ENCODE results near the gene SIRPA. TPM values are rescaled to one million over a fixed set of nuclear protein-coding genes. Genes with fewer than 3 reads are reported as not detected.

SIRPA gene
- total RNA-seq, 1 experiment from 2014 or later = 6.7 TPM

- no peaks in the 10 kb centered on the region for H3K27me3 ChIP-seq (ENCODE audit: control insufficient read depth, insufficient read depth, low read length)
- DNase-seq = no peak
- H3K36me3 ChIP-seq (replicated peaks; ENCODE audit: control insufficient read depth, insufficient read depth, low read length) = no peaks in the 10 kb centered on the region; the same call in 1 of the 2 replicates
- H3K4me3 ChIP-seq (ENCODE audit: insufficient read depth, low read depth, low read length) = no peak overlapping the region
These were observed 38.9 kb downstream of the SIRPA start for GRCh38 chr20:1934156-1934555.

GRCh38 chr20:1934721-1935573 lies 39.7 kb downstream of the SIRPA start:
- Histone ChIP-seq H3K27me3 (ENCODE audit: control insufficient read depth, insufficient read depth, low read length) (no peaks in the 10 kb centered on the region), H3K36me3 (replicated peaks; ENCODE audit: control insufficient read depth, insufficient read depth, low read length) (no peaks in the 10 kb centered on the region; the same call in 1 of the 2 replicates), H3K4me3 (ENCODE audit: insufficient read depth, low read depth, low read length) (no peak overlapping the region)
- no peak for DNase-seq

GRCh38 chr20:1935696-1936366 lies 40.6 kb downstream of the SIRPA start:
- no peak for DNase-seq
- H3K4me3 ChIP-seq (ENCODE audit: insufficient read depth, low read depth, low read length) = no peak overlapping the region
- H3K36me3 ChIP-seq (replicated peaks; ENCODE audit: control insufficient read depth, insufficient read depth, low read length) = no peaks in the 10 kb centered on the region; the same call in 1 of the 2 replicates
- no peaks in the 10 kb centered on the region for H3K27me3 ChIP-seq (ENCODE audit: control insufficient read depth, insufficient read depth, low read length)

- no peaks in the 10 kb centered on the region for H3K27me3 ChIP-seq (ENCODE audit: control insufficient read depth, insufficient read depth, low read length)
- H3K4me3 ChIP-seq (ENCODE audit: insufficient read depth, low read depth, low read length) = no peak overlapping the region
- no peak for DNase-seq
These were observed 42.2 kb downstream of the SIRPA start for GRCh38 chr20:1937316-1937976.

GRCh38 chr20:1938464-1939269 lies 43.5 kb downstream of the SIRPA start:
- Histone ChIP-seq H3K4me3 (ENCODE audit: insufficient read depth, low read depth, low read length) (no peak overlapping the region), H3K36me3 (replicated peaks; ENCODE audit: control insufficient read depth, insufficient read depth, low read length) (no peaks in the 10 kb centered on the region; the same call in 1 of the 2 replicates), H3K27me3 (ENCODE audit: control insufficient read depth, insufficient read depth, low read length) (no peaks in the 10 kb centered on the region)
- no peak for DNase-seq

More at GRCh38 chr20:1937316-1937976, 42.2 kb downstream of the SIRPA start:
- no peaks in the 10 kb centered on the region; the same call in 1 of the 2 replicates for H3K36me3 ChIP-seq (replicated peaks; ENCODE audit: control insufficient read depth, insufficient read depth, low read length)

- H3K4me3 ChIP-seq (ENCODE audit: insufficient read depth, low read depth, low read length) = no peak overlapping the region
- H3K36me3 ChIP-seq (replicated peaks; ENCODE audit: control insufficient read depth, insufficient read depth, low read length) = no peaks in the 10 kb centered on the region; the same call in 1 of the 2 replicates
- DNase-seq = no peak
- H3K27me3 ChIP-seq (ENCODE audit: control insufficient read depth, insufficient read depth, low read length) = no peaks in the 10 kb centered on the region
These were observed 44.0 kb downstream of the SIRPA start for GRCh38 chr20:1939270-1939595.

GRCh38 chr20:1940581-1940980 lies 45.4 kb downstream of the SIRPA start:
- Histone ChIP-seq H3K36me3 (replicated peaks; ENCODE audit: control insufficient read depth, insufficient read depth, low read length) (no peaks in the 10 kb centered on the region; the same call in 1 of the 2 replicates), H3K4me3 (ENCODE audit: insufficient read depth, low read depth, low read length) (no peak overlapping the region), H3K27me3 (ENCODE audit: control insufficient read depth, insufficient read depth, low read length) (peaks cover 4% of the 10 kb centered on the region)
- DNase-seq = no peak

- Histone ChIP-seq H3K4me3 (ENCODE audit: insufficient read depth, low read depth, low read length) (no peak overlapping the region), H3K36me3 (replicated peaks; ENCODE audit: control insufficient read depth, insufficient read depth, low read length) (no peaks in the 10 kb centered on the region), H3K27me3 (ENCODE audit: control insufficient read depth, insufficient read depth, low read length) (peaks cover 10% of the 10 kb centered on the region)
- no peak for DNase-seq
These were observed 46.0 kb downstream of the SIRPA start for GRCh38 chr20:1941226-1941625.

- H3K4me3 ChIP-seq (ENCODE audit: insufficient read depth, low read depth, low read length) = no peak overlapping the region
- H3K27me3 ChIP-seq (ENCODE audit: control insufficient read depth, insufficient read depth, low read length) = peaks cover 13% of the 10 kb centered on the region
- H3K36me3 ChIP-seq (replicated peaks; ENCODE audit: control insufficient read depth, insufficient read depth, low read length) = no peaks in the 10 kb centered on the region
- DNase-seq = no peak
These were observed 46.9 kb downstream of the SIRPA start for GRCh38 chr20:1942061-1942460.

GRCh38 chr20:1942486-1943274 lies 47.5 kb downstream of the SIRPA start:
- Histone ChIP-seq H3K27me3 (ENCODE audit: control insufficient read depth, insufficient read depth, low read length) (peaks cover 16% of the 10 kb centered on the region), H3K4me3 (ENCODE audit: insufficient read depth, low read depth, low read length) (no peak overlapping the region), H3K36me3 (replicated peaks; ENCODE audit: control insufficient read depth, insufficient read depth, low read length) (no peaks in the 10 kb centered on the region)
- no peak for DNase-seq

- Histone ChIP-seq H3K4me3 (ENCODE audit: insufficient read depth, low read depth, low read length) (no peak overlapping the region), H3K36me3 (replicated peaks; ENCODE audit: control insufficient read depth, insufficient read depth, low read length) (no peaks in the 10 kb centered on the region), H3K27me3 (ENCODE audit: control insufficient read depth, insufficient read depth, low read length) (peaks cover 21% of the 10 kb centered on the region)
- DNase-seq = no peak
These were observed 48.2 kb downstream of the SIRPA start for GRCh38 chr20:1943275-1944002.

GRCh38 chr20:1944345-1945091 lies 49.3 kb downstream of the SIRPA start:
- no peak overlapping the region for H3K4me3 ChIP-seq (ENCODE audit: insufficient read depth, low read depth, low read length)
- no peak for DNase-seq
- H3K27me3 ChIP-seq (ENCODE audit: control insufficient read depth, insufficient read depth, low read length) = peaks cover 21% of the 10 kb centered on the region
- H3K36me3 ChIP-seq (replicated peaks; ENCODE audit: control insufficient read depth, insufficient read depth, low read length) = no peaks in the 10 kb centered on the region

All from H7 (cell line).